Activated CD4-positive, CD25-positive, alpha-beta regulatory T cell treated with anti-CD3 and anti-CD28 coated beads, Interleukin-2, amount 50 U/mL, for 72 hours (primary cell): ENCODE measurements around the gene ANO1.

ENCODE experiments used
- DNase-seq: peaks from one replicate; pipeline ENCODE4 v3.0.0; 2021

ANO1 gene

DNA sequence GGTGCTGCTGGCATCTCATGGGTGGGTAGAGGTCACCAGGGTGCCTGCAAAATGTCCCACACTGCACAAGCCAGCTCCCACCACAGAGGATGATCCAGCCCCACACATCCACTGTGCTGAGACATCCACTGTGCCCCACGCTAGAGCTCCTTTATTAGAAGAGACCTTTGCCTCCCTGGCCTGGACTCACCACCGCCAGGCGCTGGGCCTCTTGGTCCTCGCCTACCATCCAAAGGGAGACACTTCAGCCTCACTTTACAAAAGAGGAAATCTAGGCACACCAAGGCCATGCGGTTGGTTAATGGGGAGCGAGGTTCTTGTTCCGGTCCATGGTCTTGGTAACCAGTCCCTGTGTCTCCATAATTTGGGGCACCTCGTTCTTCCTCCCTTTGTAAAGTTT lies 3.4 kb upstream of the ANO1 start:
- no peak for DNase-seq

DNA sequence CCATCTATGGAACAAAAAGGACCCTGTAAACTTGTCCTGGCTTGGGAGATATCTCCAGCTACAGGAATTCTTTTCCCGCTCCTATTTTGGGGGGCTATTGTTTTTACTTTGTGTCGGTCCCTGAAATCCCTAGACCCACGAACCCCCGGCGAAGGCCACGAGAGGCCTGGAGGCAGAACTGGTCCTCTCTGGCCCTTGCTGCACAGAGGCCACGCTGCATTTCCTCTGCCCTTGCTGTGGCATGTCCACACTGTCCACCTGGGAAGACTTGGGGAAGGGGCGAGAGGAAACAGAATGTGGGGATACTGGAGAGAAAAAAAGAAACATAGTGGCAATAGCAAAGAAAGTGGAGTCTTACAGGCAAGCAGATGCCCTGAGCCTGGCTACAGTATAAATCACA lies 2.3 kb upstream of the ANO1 start:
- DNase-seq: no peak

DNA sequence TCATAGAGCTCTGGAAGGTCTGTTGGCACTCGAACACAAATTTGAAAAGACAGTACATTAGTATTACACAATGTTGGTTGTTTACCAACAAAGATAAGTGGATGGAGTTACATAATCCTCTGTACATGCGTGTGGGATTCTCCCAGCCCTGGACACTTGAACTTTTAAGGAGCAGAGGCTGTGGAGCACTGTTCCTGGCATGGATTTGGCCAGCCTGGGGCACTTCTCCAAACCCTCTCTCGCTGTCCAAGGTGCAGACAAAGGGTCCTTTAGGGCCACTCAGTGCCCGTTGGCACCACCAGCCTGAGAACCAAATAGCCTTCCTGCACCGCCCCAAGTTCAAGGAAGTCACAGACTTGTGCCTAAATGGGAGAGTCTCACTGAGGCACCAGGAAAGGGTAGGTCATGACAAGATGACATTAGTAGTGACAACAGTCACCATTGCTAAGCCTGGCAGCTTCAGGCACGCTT lies 1.6 kb upstream of the ANO1 start:
- no peak for DNase-seq

DNA sequence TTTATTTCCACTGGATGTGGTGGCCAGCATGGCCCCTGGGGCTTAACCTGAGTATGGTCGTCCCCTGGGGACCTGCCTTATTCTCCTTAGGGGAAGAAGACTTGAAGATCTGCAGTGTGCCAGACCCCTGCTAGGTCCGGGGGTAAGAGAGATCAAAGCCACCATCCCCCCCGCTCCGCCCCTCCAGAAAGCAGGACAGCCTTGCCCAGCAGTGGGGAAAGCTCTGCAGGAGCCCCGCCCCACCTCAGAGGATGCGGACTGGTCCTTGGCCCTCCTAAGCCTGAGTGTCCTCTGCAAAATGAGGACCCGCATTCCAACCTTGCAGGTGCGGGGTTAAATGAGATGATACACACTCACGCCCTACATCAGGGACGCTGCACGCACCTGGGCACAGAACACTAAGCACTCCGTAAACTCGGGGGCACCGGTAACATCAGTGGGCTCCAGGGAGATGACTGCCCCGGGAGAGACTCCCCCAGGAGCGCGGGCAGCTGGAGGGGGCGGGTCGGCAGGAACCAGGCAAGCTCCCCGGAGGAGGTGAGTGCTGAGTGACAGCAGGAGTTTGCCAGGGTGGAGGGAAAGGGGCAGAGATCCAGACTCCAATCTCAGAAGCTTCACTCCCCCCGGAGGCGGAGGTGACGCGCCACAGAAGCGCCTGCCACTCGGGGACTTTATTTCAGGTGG lies 564 bp upstream of the ANO1 start:
- DNase-seq: no peak

DNA sequence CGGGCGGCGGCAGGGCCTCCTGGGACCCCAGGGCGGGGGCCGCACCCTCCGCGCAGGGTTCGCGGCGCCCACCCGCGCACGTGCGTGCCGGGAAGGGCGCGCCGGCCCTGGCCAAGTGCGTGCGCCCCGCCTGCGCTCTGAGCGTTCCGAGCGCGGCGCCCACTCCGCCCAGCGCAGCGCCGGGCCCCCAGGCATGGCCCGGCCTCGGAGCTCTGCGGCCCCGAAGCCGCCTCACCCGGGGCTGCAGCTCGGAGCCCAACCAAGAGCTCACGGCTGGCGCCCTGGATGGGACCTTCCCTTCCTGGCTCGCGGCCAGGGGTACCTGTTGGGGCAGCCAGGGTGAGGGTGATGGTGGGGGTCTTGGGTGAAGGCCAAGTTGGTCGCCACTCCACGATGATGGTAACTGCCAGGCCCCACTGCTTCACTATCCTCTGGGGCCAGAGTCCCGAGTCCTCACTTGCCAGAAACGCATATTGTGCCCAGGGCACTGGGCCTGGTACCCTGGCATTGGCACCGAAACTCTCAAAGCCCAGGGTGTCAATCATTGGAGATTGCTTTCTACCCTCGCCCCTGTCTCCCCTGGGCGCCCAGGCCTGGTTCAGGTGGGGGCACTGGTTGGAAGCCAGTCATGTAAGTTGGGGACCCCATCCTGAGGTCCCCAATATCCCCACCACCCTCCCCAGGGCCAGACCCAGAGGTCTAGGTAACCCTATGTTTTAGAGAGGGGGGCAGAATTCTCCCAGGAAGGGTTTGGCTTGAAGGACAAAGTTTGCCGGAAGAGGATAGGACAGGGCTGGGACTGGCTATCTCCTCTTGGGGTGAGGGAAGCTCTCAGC lies 882 bp downstream of the ANO1 start:
- DNase-seq: no peak

DNA sequence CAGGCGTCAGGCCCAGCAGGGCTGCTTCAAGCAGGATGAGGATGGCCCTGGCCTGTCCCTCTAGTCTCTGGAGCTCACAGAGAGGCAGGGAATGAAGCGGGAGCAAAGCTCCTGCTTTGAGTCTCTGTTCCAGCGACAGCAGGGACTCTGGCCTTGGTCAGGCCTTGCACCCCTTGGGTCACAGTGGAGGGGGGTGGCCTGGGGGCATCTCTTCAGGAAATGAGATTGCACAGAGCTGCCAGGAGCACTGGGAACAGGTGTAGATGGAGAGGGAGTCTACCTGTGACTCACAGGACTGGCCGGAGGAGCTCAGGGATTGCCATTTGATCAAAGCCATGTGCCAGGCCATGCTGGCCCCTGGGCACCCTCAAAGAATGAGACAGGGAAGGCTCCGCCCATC lies 1.6 kb downstream of the ANO1 start:
- DNase-seq: no peak

DNA sequence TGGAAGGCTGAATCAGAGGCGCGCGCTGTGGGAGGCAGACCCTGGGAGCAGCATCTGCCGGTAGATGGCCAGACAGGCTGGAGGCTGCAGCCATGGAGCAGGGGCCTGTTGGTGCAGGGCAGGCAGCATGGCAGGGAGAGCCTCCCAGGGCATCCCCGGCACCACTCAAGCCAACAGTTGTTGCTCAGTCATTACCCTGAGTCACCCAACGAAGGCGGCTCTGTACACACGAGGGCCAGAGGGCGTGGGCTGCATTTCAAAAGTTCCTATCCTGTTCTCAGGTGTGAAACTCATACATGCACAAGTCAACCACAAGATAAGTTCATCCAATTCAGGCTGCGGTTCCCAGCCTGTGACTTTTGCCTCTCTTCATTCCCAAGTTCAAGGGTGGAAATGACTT lies 2.6 kb downstream of the ANO1 start:
- no peak for DNase-seq

DNA sequence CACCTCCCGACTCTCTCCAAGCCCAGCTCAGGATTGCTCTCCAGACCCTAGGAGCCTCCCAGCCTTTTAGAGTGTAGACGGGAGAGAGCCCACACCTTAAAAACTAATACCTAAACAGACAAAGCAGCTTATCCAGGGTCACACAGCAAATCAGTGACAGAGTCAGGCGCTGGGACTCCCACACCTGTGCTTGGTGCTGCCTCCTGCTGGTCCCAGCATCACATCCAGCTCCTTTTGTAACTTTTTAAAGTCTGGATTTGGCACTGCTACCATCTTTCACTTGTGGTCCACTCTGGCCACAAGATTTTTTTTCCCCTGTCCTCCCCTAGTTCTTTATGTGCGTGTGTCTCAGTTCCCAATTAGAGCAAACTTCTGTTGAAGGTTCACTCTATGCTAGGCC lies 4.7 kb downstream of the ANO1 start:
- no peak for DNase-seq

DNA sequence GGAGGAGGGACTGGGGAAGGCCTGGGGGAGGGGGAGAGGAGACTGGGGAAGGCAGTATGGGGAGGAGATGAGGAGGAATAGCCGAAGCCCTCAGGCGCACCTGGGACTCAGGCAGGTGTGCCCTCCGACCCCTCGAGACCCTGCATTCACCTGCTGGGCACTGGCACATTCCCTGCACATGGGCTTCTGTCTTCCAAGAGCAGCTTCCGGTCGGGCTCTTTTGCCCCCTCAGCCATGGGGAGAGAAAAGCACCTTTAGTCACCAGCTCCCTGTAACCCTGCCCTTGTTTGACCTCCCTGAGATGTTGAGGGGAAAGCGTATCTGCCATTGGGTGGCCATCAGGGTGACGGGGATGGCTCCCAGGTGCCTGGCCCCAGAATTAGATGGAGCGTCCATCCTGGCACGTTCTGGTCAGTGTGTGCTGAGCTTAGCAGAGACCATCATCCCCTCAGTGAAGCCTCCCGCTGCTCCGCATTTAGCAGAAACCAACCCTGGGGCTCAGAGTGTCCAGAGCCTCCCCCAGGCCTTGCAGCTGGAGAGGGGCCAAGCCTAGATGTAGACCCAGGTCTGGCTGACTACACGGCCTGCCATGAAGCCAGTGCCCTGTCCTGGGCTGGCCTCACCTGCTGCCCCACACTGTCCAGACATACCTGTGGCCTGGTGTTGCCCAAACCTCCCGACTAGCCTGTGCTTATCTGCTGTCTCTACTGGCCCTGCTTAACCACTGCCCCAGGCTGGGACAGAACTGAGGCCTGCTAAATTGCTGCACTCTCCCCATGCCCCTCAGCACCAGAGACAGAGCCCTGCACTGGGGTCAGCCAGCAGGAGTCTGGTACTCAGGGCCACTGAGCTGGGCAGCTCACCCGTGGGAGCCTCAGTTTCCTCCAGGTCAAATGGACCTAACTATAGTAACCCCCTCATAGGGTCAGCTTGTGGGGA lies 6.2 kb downstream of the ANO1 start:
- DNase-seq: no peak

DNA sequence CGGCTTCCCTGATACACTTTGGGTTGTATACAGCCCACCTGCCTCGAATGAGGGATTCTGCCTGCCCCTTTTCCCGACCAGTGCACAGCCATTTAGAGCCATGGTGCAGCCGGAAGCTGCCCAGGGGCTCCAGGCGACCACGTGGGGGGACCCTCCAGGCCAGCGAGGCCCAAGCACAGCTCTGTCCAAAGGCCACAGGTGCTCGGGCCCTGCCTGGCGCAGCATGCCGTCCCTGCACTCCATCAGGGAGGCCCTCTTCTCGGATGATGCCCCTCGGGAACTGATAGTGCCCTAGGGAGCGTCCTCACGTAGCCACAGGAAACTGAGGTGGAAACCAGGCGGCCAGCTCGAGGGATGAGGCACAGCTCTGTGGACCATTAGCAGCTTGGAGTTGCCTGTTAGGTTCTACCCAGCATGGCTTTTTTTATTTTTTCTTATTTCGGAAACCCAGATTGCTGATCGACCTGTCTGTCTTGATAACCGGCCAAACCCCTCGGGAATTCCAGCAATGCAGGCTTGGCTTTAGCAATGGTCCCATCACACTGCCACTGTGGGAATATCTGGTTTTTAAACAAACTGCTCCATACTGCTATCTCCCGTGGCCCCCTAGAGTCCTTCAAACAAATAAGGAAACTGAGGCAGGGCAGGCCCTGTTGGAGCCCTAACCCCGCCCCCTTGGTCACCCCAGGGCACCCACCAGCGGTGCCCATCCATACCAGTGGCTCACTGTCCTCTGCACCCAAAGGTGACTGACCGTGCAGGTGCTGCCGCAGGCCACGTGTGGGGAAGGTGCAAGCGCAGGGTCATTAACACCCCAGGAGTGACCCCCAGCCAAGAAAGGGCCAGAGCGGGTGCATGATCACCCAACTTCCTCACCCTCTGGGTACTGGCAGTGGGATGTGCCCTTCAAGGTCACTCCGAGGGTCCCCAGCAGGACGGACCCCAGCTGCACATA lies 8.0 kb downstream of the ANO1 start:
- no peak for DNase-seq

DNA sequence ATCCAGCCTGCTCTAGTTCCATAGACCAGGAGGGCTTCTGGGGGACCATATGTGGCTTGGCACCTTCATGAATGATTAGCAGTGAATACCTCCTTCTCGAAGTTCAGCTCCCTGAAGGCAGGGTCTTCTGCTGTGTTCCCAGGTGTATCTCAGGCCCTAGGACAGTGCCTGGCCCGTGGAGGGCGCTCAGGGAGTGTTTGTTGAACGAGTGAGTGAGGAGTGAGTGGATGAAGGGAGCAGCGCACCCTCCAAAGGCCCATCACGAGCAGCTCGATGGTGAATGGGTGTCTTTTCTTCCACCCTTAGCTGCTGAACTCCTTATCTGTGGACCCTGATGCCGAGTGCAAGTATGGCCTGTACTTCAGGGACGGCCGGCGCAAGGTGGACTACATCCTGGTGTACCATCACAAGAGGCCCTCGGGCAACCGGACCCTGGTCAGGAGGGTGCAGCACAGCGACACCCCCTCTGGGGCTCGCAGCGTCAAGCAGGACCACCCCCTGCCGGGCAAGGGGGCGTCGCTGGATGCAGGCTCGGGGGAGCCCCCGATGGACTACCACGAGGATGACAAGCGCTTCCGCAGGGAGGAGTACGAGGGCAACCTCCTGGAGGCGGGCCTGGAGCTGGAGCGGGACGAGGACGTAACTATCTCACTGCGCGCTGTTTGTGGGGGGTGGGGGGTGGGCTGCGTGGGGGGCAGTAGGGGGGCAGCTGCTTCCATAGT lies 9.5 kb downstream of the ANO1 start:
- DNase-seq: no peak

DNA sequence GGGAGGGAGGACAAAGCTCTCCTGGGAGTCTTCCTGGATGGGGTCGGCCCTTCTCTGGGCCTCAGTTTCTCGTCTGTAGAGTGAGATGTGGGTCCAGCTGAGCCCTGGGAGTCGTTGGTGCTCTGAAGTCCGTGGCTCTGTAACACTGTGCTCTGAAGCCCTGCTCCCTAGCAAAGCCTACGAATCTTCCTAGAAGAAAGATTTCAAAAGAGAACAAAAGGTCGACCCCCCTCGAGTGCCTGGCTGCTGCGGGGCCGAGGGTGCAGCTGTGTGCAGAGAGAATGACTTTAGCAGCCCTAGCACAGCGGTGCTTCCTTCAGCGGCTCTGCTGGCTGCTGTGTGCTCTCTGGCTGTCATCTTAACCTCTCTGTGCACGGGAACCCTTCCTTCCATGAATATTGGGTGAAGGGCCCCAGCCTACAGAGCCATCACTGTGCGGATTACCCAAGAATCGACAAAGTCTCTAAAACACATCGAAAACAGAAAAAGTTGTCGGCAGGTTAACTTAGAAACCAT lies 10.7 kb downstream of the ANO1 start:
- DNase-seq: no peak

DNA sequence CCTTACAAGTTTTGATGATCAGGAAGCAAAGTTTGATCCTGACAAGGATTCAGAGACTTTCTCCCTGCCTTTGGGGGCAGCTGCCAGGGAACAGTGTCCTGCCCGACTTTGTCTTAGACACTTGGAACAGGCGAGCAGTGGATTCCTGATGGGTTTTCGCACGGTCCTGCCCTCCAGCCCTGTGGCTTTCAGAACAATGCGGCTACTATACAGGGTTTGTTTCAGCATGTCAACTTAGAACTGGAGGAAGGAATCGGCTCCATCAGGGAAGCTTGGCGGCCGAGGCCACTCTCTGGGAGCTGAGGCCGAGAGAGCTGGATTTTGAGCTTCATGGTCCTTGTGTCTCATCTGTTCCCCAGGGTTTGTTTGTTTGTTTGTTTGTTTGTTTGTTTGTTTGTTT lies 11.5 kb downstream of the ANO1 start:
- DNase-seq: no peak

DNA sequence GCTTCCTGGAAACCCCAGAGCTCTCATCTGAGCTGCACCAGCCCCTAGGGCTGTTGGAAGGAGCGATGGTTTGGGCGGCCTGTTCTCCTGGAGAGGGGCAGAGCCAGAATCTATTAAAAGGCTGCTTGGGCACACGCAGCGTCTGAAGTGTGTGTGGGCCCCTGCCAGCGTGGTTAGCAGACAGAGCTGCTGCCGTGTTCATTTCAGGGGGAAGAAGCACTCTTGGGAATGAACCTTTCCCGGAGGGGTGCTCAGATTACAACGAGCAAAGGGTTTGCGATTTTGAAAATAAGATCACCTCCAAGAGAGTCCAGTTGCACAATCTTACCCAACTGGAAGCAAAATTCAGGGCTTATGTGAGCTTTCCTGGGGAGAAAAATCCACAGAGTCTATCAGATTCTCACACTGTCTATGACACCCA lies 12.9 kb downstream of the ANO1 start:
- DNase-seq: no peak

DNA sequence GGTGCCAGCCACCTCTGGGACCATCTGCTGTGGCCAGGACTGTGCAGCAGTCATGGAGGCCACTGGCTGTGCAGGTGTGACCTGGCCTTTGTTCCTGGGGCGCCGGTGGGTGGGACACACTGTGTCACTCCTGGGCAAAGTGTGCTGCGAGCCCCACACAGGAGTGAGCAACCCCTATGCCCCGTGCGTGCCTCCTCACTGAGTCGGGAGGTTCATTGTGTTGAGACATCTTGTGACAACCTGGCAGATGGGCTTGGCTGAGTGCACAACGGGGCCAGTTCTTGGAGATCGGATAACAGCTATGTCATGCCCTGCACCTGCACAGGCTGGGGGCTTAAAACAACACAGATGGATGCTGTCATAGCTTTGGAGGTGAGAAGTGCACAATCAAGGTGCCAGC lies 13.5 kb downstream of the ANO1 start:
- no peak for DNase-seq

DNA sequence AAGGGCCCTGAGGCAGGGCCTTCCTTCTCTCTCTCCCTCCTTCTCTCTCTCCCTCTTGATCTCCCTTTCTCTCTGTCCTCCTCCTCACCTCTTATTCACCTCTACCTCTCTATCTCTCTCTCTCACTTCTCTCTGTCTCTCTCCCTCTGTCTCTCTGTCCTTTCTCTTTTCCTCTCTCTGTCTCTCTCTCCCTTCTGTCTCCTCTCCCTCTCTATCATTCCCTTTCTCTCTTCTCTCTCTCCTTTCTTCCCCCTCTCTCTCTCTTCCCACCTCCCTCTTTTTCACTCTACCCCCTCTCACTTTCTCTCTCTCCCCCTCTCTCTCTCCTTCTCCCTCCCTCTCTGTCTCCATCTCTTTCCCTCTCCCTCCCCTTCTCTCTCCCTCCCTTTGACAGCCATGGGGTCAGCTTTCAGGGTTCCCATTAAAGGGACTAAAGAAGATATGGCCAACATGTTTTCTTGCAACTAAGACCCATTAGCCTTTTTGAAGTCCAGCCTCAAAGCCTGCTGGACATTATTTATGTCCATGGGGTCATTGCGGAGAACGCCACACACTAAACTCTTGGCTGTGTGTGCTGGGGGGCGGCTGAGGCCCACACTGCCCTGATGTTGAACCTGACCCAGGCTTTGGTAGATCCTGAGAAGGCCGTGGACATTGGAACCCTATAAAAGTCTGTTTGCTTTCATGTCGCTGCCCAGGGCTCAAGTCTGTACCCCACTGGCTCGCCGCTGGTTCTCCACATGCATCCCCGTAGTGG lies 15.0 kb downstream of the ANO1 start:
- no peak for DNase-seq

DNA sequence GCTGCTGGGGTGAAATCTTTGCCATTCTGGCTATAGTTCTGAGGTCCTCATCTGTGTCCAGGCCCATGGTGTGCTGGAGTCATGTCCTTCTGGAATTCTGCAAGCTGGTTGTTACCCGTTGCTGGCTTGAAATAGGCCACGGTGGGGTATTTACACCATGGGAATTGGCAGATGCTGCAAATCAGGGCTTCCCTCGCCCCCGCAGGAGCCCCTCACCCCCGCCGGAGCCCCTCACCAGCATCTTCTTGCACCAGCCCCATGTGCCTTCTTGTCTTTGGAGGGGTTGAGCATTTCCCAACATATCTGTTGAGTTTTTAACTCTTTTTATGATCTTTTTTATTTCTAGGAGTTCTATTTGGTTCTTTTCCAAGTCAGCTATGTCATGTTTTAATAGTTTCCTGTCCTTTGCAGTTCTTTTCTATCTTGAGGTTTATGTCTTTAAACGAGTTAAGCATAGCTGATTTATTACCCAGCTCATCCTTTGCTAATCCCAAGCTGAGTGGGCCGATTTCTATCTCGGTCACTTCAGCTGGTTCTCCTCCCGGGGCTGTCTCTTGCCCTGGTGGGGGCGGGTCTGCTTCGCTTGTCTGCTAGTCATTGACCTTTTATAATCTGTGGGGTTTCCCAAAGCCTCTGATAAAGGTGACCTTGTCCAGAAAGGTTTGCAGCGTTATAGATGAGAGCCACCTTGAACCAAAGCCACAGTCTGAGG lies 17.6 kb downstream of the ANO1 start:
- no peak for DNase-seq

DNA sequence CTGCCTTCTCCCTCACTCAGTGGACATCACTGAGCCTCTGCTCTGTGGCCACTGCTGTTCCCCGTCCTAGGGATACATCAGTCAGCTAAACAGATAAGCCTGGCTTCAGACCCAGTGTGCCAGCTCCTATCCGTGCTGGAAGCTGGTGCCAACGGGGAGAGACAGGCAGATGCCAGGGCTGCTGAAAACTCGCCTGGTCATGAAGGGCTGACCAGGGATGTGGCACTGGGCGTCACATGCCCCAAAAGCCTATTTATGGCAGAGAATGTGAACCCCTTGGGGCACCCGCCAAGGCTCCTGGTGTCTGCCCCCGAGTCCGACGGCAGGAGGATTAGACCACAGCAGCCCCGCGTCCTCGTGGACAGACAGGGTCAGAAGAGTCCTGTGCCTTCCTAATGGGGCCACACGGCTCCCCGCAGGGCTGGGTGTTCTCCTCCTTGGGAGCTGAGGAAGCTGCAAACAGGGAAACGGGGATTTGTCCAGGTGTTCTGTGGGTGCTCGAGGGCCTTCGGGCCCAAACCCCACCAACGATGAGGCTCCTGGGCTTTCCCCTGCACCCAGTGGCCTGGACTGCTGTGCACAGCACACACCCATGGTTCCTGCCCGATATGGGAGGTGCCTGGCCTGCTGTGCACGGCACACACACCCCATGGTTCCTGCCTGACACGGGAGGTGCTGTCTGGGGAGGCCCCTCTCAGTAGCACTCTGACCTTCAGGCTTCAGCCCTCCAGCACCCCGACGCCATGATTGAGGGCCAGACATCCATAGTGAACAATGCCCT lies 19.9 kb downstream of the ANO1 start:
- no peak for DNase-seq

DNA sequence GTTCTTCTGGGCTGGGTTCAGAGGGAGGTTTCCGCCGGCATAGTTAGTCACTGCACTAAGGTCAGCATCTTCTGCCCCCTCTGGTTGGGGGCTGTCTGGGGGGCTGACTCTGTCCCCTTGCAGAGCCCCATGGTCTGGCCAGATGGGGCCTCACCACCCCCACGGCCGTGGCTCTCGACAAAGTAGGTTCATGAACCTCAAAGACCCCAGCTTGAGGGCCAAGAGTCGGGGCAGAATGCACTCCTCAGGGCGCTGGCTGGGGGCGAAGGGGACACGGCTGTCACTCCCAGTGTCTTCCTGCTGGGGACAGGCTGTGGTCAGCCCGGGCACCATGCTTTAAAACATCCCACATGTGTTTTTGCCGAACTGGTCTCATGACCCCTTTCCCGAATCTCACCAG lies 20.8 kb downstream of the ANO1 start:
- no peak for DNase-seq
